ENCODE measurements around the gene TMEM272.

DNA sequence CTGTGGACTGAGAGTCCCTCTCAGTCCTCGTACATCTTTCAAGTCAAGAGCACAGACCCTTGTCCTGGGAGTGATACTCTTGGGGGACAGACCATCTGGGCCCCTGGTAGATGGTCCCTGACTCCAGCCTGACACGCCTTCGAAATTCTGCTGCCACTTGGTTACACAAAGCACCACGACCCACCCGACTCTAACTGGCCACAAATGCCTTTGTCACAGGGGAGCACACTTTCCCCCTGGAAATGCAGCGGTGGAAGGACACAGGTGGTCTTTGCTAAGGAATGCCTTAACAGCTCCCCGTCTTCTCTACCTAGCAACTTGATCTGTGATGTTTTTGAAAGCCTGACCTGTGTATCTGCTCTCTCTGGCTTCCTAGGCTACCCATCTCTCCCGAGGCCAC, 27.3 kb downstream of the TMEM272 start:
- TF ChIP-seq ZNF720 (CRISPR knock-in tag; IDR thresholded peaks at IDR 0.05), result no peak
- no peak for TF ChIP-seq TBX2 (CRISPR knock-in tag; IDR thresholded peaks at IDR 0.05; ENCODE audit: borderline replicate concordance)
- no peak for TF ChIP-seq ZNF263 (CRISPR knock-in tag; IDR thresholded peaks at IDR 0.05)
- no peak for TF ChIP-seq EP300 (IDR thresholded peaks at IDR 0.05; ENCODE audit: low read depth in 2 of 2, low read length in 2 of 2)
- no peak for TF ChIP-seq EP300 (CRISPR knock-in tag; IDR thresholded peaks at IDR 0.05; ENCODE audit: borderline replicate concordance)
- TF ChIP-seq THAP11 (CRISPR knock-in tag; IDR thresholded peaks at IDR 0.05), result no peak
- TF ChIP-seq EZH2 (conservative IDR thresholded peaks at IDR 0.05; ENCODE audit: low read depth, low read length), result no peak
- TF ChIP-seq BRCA1 (CRISPR knock-in tag; IDR thresholded peaks at IDR 0.05), result no peak
- TF ChIP-seq ZBTB7B (CRISPR knock-in tag; IDR thresholded peaks at IDR 0.05), result no peak

All from HepG2 (cell line).